OCI-M1 (cell line): ENCODE measurements around the gene LAS1L.
"Not testable (repeated sequence)": the region's sequence is repeated elsewhere in the genome, so short reads cannot be mapped to it uniquely, and the experiment has no call there.

Experiments
- DNase-seq: peaks from one replicate; lab custom pipeline; 2025; lab: John Stamatoyannopoulos, UW

LAS1L gene

GRCh38 chrX:65517923-65518322 is 16.7 kb downstream of the LAS1L start:
- DNase-seq, result no peak

GRCh38 chrX:65516756-65517155 is 17.8 kb downstream of the LAS1L start:
- DNase-seq, result no peak

DNA sequence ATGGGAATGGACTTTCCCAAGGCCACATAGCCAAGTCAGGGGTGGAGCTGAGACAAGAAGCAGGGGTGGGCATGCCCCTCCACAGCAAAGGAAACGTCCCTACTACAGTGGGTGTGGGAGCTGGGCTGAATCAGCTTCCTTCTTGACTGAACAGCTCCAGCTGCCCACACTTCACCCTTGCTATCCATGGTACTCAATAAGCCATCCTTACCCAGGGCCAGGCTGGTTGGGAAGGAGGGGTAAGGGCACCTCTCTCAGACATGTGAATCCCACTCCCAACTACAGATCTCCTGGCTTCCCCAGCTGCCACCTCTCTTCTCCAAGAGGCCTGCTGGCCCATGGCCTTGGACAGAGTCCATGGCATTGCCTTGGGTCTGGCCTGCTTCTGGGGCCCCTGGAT is 21.0 kb downstream of the LAS1L start:
- no peak for DNase-seq

DNA sequence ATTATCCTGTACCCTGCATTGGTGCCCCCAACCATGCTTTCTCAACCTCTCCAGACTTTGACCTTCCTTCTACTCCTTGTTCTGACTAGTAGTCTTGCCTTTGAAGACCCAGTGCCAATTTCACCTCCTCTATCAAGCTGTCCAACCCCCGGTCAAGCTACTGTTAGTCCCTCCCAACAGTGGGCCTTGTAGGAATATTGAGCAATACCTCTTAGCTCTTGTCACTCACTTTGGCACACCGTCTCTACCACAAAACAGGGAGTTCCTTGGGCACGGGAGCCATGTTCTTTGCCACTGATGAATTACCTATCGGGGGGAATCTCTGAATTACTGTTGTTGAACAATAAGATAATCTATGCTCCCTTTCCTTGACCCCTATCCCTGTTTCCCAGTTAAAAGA is 25.2 kb downstream of the LAS1L start:
- DNase-seq, result no peak

DNA sequence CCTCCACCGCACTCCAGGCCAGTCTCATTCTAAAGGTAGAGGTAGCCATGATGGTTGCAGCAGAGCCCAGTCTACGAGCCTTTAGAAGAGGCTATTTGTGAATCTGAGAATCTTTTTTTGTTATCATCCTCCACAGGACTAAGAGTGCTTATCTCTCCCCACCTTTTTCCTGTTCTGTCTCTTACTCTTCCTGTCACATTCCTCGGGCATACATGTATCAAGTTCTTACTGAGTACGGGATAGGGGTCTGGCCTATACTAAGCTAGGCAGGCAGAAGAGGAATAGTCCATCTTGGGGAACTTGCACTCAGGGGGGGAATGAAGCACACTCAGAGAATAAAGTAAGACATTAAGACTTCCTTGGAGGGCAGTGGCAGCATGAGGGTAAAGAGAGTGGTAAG is 25.7 kb downstream of the LAS1L start:
- no peak for DNase-seq

GRCh38 chrX:65502618-65503017 is 32.0 kb downstream of the LAS1L start:
- no peak for DNase-seq

DNA sequence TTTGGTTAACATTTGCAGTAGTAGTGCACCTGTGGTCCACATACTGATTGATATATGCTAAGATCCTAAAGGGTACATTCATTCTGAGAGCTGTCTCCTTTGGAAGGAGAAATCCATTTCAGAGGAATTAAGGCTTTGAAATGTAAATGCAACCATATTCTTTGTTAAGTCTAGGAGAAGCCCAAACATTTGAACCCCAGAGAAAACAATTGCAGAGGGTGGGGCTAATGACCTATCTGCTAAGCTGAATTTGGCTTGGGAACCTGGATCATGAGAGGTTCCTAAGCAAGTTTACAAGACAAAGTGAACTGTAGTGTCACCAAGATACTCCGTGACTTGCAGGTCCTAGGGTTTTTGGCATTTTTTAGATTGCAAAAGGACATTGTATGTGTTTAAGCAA is 41.2 kb downstream of the LAS1L start:
- DNase-seq, result no peak

DNA sequence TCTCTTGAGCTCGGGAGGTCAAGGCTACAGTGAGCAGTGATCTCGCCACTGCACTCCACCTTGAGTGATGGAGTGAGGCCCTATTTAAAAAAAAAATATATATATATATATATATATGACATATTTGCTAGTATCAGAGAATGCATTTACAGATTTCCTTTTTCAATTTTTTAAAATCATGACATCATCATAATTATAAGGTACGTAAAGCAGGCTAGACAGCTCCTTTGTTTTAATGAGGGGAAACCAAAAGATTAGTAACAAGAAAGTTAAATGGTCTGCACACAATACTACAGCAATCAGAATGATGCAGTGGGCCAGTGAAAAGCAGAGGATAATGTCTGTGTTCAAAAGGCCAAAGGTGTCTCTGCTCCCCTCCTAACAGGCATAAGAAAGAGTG is 43.0 kb downstream of the LAS1L start:
- DNase-seq, result no peak

GRCh38 chrX:65488495-65488894 is 46.1 kb downstream of the LAS1L start:
- peak; percentile 9 for DNase-seq

- no peak for DNase-seq
Measured at GRCh38 chrX:65480960-65481359, 53.6 kb downstream of the LAS1L start.

GRCh38 chrX:65479102-65479501 is 55.5 kb downstream of the LAS1L start:
- DNase-seq, result not testable (repeated sequence)

DNA sequence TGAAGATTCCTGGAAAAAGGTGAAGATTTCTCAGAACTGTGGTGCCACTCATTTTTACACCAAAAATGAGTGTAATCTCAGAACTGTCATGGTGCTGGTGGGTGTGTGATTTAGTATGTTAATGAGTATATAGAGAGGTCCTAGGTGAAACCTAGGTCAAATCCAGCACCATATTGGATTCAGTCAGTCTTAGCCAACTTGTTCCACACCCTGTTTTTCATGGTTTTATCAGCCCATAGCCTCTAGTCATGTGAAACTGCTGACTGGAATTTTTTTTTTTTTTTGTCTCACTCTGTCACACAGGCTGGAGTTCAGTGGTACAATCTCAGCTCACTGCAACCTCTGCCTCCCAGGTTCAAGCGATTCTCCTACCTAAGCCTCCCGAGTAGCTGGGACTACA is 58.0 kb downstream of the LAS1L start:
- DNase-seq, result no peak

DNA sequence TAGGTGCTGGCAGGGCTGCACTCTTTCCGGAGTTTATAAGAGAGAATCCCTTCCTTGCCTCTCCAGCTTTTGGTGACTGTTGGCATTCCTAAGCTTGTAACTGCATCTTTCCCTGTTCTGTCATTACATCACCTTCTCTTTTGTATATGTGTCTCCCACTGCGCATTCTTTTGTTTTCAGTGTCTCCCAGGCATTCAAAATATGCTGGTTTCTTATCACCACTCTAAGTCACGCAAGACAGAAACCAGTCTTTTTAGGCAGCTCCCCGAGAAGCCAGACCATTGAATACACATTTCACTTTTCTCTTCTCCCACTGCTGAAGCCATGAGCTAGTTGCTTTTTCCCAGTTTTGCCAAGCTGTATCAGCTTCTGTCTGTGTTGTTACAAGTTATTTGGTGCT is 71.0 kb downstream of the LAS1L start:
- DNase-seq, result peak; percentile 3
